Measurements from ENCODE around the gene GEMIN8.

Gene GEMIN8

DNA sequence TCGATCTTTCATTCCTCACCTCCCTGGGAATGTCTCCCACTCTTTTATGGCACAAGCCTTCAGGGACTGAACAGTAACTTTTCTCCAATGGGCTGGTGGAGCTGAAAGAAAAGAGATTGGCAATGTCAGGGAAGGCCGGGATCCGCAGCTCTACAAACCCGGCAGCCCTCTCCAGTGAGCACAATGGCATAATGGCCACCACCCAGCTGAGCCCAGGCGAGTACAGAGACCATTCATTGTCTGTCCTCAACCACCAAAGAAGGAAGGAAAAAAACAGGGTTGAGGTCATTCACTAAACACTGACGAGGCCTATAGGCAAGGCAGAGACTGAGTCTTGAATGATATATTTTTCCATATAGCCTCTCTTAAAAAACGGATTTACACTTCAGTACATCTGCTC lies 3.6 kb downstream of the GEMIN8 start:
- TF ChIP-seq GABPA (IDR thresholded peaks at IDR 0.05; ENCODE audit: low read depth) (no peak), POLR2AphosphoS5 (IDR thresholded peaks at IDR 0.05; ENCODE audit: low read depth) (no peak), SPI1 (IDR thresholded peaks at IDR 0.05; ENCODE audit: borderline replicate concordance, low read depth) (no peak), CTCF (IDR thresholded peaks at IDR 0.05; ENCODE audit: insufficient read depth, low read length) (no peak), REST (IDR thresholded peaks at IDR 0.05; ENCODE audit: insufficient replicate concordance, low read depth) (no peak)
- H3K27ac ChIP-seq (replicated peaks) = no peak overlapping the region
- no peaks in the 10 kb centered on the region for H3K27me3 ChIP-seq (ENCODE audit: insufficient read depth, poor library complexity, severe bottlenecking)
- no peak for DNase-seq (ENCODE audit: low read depth in 1 of 2, low spot score in 1 of 2)
- H3K4me3 ChIP-seq (replicated peaks; ENCODE audit: insufficient read depth, low read length) = no peak overlapping the region

GRCh38 chrX:14022019-14022418 lies 7.7 kb downstream of the GEMIN8 start:
- Histone ChIP-seq H3K27ac (replicated peaks) (no peak overlapping the region), H3K27me3 (ENCODE audit: insufficient read depth, poor library complexity, severe bottlenecking) (no peaks in the 10 kb centered on the region), H3K4me3 (replicated peaks; ENCODE audit: insufficient read depth, low read length) (no peak overlapping the region)
- DNase-seq (ENCODE audit: low read depth in 1 of 2, low spot score in 1 of 2) = no peak
- no peak for TF ChIP-seq GABPA (IDR thresholded peaks at IDR 0.05; ENCODE audit: low read depth)
- no peak for TF ChIP-seq SPI1 (IDR thresholded peaks at IDR 0.05; ENCODE audit: borderline replicate concordance, low read depth)
- no peak for TF ChIP-seq REST (IDR thresholded peaks at IDR 0.05; ENCODE audit: insufficient replicate concordance, low read depth)
- no peak for TF ChIP-seq CTCF (IDR thresholded peaks at IDR 0.05; ENCODE audit: insufficient read depth, low read length)
- TF ChIP-seq POLR2AphosphoS5 (IDR thresholded peaks at IDR 0.05; ENCODE audit: low read depth) = no peak

DNA sequence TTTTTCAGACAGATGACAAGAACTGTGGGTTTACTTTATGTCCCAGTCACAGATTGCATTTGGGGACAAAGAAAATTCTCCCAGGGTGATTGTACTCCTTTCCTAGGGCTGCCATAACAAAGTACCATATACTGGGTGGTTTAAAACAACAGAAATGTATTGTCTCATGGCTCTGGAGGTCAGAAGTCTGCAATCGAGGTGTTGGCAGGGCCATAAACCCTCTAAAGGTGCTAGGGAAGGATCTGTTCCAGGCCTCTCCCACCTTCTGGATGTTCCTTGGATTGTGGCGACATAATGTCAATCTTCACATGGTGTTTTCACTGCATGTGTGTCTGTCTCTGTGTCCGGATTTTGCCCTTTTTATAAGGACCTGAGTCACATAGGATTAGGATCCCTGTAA lies 12.3 kb downstream of the GEMIN8 start:
- Histone ChIP-seq H3K27ac (replicated peaks) (no peak overlapping the region), H3K4me3 (replicated peaks; ENCODE audit: insufficient read depth, low read length) (no peak overlapping the region), H3K27me3 (ENCODE audit: insufficient read depth, poor library complexity, severe bottlenecking) (no peaks in the 10 kb centered on the region)
- TF ChIP-seq POLR2AphosphoS5 (IDR thresholded peaks at IDR 0.05; ENCODE audit: low read depth) (no peak), CTCF (IDR thresholded peaks at IDR 0.05; ENCODE audit: insufficient read depth, low read length) (no peak), SPI1 (IDR thresholded peaks at IDR 0.05; ENCODE audit: borderline replicate concordance, low read depth) (no peak), REST (IDR thresholded peaks at IDR 0.05; ENCODE audit: insufficient replicate concordance, low read depth) (no peak), GABPA (IDR thresholded peaks at IDR 0.05; ENCODE audit: low read depth) (no peak)
- DNase-seq (ENCODE audit: low read depth in 1 of 2, low spot score in 1 of 2) = no peak
